ENCODE measurements around the gene CRB3.

- TF ChIP-seq JUN (CRISPR knock-in tag; IDR thresholded peaks at IDR 0.05) (no peak), E2F1 (CRISPR knock-in tag; IDR thresholded peaks at IDR 0.05) (no peak), PREB (CRISPR knock-in tag; IDR thresholded peaks at IDR 0.05; ENCODE audit: borderline replicate concordance) (no peak), MYBL2 (CRISPR knock-in tag; IDR thresholded peaks at IDR 0.05) (no peak), ESRRA (CRISPR knock-in tag; IDR thresholded peaks at IDR 0.05; ENCODE audit: borderline replicate concordance) (no peak), ZNF317 (CRISPR knock-in tag; IDR thresholded peaks at IDR 0.05; ENCODE audit: borderline replicate concordance, low read depth) (no peak), TP53 (CRISPR knock-in tag; IDR thresholded peaks at IDR 0.05) (no peak), RELA (CRISPR knock-in tag; IDR thresholded peaks at IDR 0.05; ENCODE audit: borderline replicate concordance) (no peak), SOX15 (CRISPR knock-in tag; IDR thresholded peaks at IDR 0.05) (no peak), MAX (CRISPR knock-in tag; IDR thresholded peaks at IDR 0.05) (no peak), ETV6 (CRISPR knock-in tag; IDR thresholded peaks at IDR 0.05) (no peak)
- TF ChIP-seq, protein P1, sequence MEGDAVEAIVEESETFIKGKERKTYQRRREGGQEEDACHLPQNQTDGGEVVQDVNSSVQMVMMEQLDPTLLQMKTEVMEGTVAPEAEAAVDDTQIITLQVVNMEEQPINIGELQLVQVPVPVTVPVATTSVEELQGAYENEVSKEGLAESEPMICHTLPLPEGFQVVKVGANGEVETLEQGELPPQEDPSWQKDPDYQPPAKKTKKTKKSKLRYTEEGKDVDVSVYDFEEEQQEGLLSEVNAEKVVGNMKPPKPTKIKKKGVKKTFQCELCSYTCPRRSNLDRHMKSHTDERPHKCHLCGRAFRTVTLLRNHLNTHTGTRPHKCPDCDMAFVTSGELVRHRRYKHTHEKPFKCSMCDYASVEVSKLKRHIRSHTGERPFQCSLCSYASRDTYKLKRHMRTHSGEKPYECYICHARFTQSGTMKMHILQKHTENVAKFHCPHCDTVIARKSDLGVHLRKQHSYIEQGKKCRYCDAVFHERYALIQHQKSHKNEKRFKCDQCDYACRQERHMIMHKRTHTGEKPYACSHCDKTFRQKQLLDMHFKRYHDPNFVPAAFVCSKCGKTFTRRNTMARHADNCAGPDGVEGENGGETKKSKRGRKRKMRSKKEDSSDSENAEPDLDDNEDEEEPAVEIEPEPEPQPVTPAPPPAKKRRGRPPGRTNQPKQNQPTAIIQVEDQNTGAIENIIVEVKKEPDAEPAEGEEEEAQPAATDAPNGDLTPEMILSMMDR (IDR thresholded peaks at IDR 0.05) = no peak
- TF ChIP-seq, protein P2, sequence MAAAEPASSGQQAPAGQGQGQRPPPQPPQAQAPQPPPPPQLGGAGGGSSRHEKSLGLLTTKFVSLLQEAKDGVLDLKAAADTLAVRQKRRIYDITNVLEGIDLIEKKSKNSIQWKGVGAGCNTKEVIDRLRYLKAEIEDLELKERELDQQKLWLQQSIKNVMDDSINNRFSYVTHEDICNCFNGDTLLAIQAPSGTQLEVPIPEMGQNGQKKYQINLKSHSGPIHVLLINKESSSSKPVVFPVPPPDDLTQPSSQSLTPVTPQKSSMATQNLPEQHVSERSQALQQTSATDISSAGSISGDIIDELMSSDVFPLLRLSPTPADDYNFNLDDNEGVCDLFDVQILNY (CRISPR knock-in tag; IDR thresholded peaks at IDR 0.05) = no peak
- TF ChIP-seq, protein P3, sequence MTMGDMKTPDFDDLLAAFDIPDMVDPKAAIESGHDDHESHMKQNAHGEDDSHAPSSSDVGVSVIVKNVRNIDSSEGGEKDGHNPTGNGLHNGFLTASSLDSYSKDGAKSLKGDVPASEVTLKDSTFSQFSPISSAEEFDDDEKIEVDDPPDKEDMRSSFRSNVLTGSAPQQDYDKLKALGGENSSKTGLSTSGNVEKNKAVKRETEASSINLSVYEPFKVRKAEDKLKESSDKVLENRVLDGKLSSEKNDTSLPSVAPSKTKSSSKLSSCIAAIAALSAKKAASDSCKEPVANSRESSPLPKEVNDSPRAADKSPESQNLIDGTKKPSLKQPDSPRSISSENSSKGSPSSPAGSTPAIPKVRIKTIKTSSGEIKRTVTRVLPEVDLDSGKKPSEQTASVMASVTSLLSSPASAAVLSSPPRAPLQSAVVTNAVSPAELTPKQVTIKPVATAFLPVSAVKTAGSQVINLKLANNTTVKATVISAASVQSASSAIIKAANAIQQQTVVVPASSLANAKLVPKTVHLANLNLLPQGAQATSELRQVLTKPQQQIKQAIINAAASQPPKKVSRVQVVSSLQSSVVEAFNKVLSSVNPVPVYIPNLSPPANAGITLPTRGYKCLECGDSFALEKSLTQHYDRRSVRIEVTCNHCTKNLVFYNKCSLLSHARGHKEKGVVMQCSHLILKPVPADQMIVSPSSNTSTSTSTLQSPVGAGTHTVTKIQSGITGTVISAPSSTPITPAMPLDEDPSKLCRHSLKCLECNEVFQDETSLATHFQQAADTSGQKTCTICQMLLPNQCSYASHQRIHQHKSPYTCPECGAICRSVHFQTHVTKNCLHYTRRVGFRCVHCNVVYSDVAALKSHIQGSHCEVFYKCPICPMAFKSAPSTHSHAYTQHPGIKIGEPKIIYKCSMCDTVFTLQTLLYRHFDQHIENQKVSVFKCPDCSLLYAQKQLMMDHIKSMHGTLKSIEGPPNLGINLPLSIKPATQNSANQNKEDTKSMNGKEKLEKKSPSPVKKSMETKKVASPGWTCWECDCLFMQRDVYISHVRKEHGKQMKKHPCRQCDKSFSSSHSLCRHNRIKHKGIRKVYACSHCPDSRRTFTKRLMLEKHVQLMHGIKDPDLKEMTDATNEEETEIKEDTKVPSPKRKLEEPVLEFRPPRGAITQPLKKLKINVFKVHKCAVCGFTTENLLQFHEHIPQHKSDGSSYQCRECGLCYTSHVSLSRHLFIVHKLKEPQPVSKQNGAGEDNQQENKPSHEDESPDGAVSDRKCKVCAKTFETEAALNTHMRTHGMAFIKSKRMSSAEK (CRISPR knock-in tag; IDR thresholded peaks at IDR 0.05; ENCODE audit: borderline replicate concordance) = no peak
Measured at GRCh38 chr19:6499052-6499790, 35.1 kb downstream of the CRB3 start.
